AG04450 (cell line): Measurements from ENCODE around the gene BMP5. TPM values are rescaled to one million over a fixed set of nuclear protein-coding genes. Genes with fewer than 3 reads are reported as not detected.

ENCODE experiments used
- CTCF ChIA-PET: fragments of 300-600, 350-600 bp; formaldehyde crosslinking; extraction: SDS; loops from one replicate; lab custom pipeline; 2022; ENCODE audit warnings: antibody characterized with exemption, inconsistent platforms; lab: Charles Lee
- POLR2A ChIA-PET: fragments of 350-600 bp; formaldehyde crosslinking; extraction: SDS; loops from one replicate; lab custom pipeline; 2021; ENCODE audit warnings: antibody characterized with exemption, inconsistent platforms; lab: Yijun Ruan, JAX
- DNase-seq: peaks from one replicate; pipeline ENCODE4 v3.0.0-alpha.2; 2011; ENCODE audit warnings: low read depth, low spot score
- H3K27ac ChIP-seq: one replicate; pipeline ENCODE4 v1.5.1; 2012; ENCODE audit warnings: low read depth, low read length, control low read depth
- H3K27me3 ChIP-seq: one replicate; pipeline ENCODE4 v1.6.0; 2012; ENCODE audit warnings: low read length; ENCODE audit not compliant: control insufficient read depth, insufficient read depth
- H3K4me3 ChIP-seq: 2 replicates; pipeline ENCODE4 v1.5.1; 2011; ENCODE audit warnings: mild to moderate bottlenecking, low read depth, low read length, control low read depth
- H3K9me3 ChIP-seq: 2 replicates; pipeline ENCODE4 v1.5.1; 2012; ENCODE audit warnings: low read length; ENCODE audit not compliant: control insufficient read depth, insufficient read depth
- CTCF ChIP-seq: IDR thresholded peaks from 2 replicates; pipeline ENCODE4 v1.5.1; 2011; ENCODE audit warnings: low read depth, low read length, control low read depth, inconsistent platforms
- polyA plus RNA-seq: library from polyadenylated mRNA; depleted of rRNA; stranded (reverse); fragments of >200 nt; gene quantifications from 2 replicates; pipeline ENCODE4 v1.2.3, GENCODE V29; 2011

BMP5 gene
- polyA plus RNA-seq, 1 experiment: 0.63 TPM

DNA sequence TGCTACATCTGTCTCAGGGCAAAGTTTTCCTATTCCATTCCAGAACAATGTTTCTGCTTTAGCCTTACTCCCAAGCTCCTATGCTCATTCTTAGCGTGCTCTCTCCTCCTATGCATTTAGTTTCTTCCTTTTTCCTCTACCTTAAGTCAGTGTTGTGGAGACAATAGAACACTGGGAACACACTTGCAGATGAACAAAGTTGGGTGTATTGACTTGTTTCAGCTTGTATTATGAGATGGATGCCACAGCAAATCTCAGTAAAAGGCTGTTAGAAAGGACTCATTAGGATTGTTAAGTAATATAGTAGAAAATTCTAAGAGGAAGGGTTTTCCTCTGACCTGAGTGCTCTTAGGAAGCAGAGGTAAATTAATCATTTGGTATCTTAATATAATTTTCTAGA lies 48.4 kb downstream of the BMP5 start:
- H3K9me3 ChIP-seq: no peaks in the 10 kb centered on the region
- DNase-seq: no peak
- no peak overlapping the region for H3K4me3 ChIP-seq
- no peak for TF ChIP-seq CTCF
- H3K27ac ChIP-seq: no peak overlapping the region
- POLR2A ChIA-PET: no interaction called here
- H3K27me3 ChIP-seq: no peaks in the 10 kb centered on the region
- CTCF ChIA-PET: no interaction called here

GRCh38 chr6:55825402-55826051 lies 49.9 kb downstream of the BMP5 start:
- Histone ChIP-seq H3K27ac (no peak overlapping the region), H3K9me3 (no peaks in the 10 kb centered on the region), H3K27me3 (no peaks in the 10 kb centered on the region), H3K4me3 (no peak overlapping the region)
- TF ChIP-seq CTCF: no peak
- peak; percentile 18 for DNase-seq
- ChIA-PET CTCF (interaction anchor here (0.6 kb wide), 1 partner anchor 112 kb away, joined by 3 read pairs; no protein-coding TSS in a partner anchor), POLR2A (no interaction called here)

GRCh38 chr6:55822815-55823214 lies 52.6 kb downstream of the BMP5 start:
- no peak for DNase-seq
- CTCF ChIA-PET: no interaction called here

GRCh38 chr6:55822005-55822404 lies 53.4 kb downstream of the BMP5 start:
- CTCF ChIA-PET: no interaction called here
- Histone ChIP-seq H3K27ac (no peak overlapping the region), H3K27me3 (no peaks in the 10 kb centered on the region), H3K9me3 (no peaks in the 10 kb centered on the region), H3K4me3 (no peak overlapping the region)
- no peak for TF ChIP-seq CTCF
- POLR2A ChIA-PET: no interaction called here
- DNase-seq: no peak

More at GRCh38 chr6:55822815-55823214, 52.6 kb downstream of the BMP5 start:
- no peak overlapping the region for H3K4me3 ChIP-seq
- TF ChIP-seq CTCF: no peak
- no peaks in the 10 kb centered on the region for H3K27me3 ChIP-seq
- no peak overlapping the region for H3K27ac ChIP-seq
- no peaks in the 10 kb centered on the region for H3K9me3 ChIP-seq
- POLR2A ChIA-PET: no interaction called here

DNA sequence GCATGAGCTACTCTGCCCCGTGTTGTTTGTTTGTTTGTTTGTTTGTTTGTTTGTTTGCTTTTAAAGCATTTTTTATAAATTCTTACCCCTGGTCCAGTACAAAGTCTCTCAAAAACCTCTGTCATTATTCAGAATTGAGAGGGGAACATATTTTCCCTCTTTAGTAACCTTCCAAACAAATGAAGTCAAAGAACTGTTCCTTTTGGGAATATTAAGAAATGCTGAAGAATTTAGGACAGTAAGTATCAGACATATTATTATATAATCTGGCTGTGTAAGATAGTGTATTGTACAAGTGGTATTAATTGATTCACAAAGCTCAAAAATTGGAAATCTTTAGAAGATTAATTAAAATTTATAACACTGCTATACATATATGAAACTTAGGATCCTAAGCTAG lies 54.7 kb downstream of the BMP5 start:
- Histone ChIP-seq H3K4me3 (no peak overlapping the region), H3K27me3 (no peaks in the 10 kb centered on the region), H3K9me3 (no peaks in the 10 kb centered on the region), H3K27ac (no peak overlapping the region)
- DNase-seq: no peak
- ChIA-PET POLR2A (no interaction called here), CTCF (interaction anchor here (0.6 kb wide), 1 partner anchor 545 kb away, joined by 4 read pairs; no protein-coding TSS in a partner anchor)
- no peak for TF ChIP-seq CTCF
